T-helper 1 cell treated with Interleukin-12 subunit alpha and Interleukin-12 subunit beta and Interleukin-4 antibody, amounts not matched to agents 30 μg/mL and 1 μg/mL, for 36 hours (primary cell): Measurements from ENCODE around the gene SUMF1.

Experiments used
- H3K27ac Mint-ChIP-seq: one replicate; pipeline ENCODE4 v1.8.0; 2021; ENCODE audit warnings: mild to moderate bottlenecking, mixed read lengths
- H3K27me3 Mint-ChIP-seq: one replicate; pipeline ENCODE4 v1.8.0; 2021; ENCODE audit warnings: low read depth, mixed read lengths
- H3K36me3 Mint-ChIP-seq: one replicate; pipeline ENCODE4 v1.8.0; 2021; ENCODE audit warnings: low read depth, mixed read lengths
- H3K4me1 Mint-ChIP-seq: one replicate; pipeline ENCODE4 v1.8.0; 2021; ENCODE audit warnings: low read depth, mixed read lengths
- H3K4me3 Mint-ChIP-seq: one replicate; pipeline ENCODE4 v1.8.0; 2021; ENCODE audit warnings: mild to moderate bottlenecking, moderate library complexity, mixed read lengths
- H3K9me3 Mint-ChIP-seq: one replicate; pipeline ENCODE4 v1.8.0; 2021; ENCODE audit warnings: mixed read lengths

Gene SUMF1

GRCh38 chr3:4406746-4407568 is 60.1 kb downstream of the SUMF1 start:
- no peak overlapping the region for H3K4me3 Mint-ChIP-seq
- H3K27me3 Mint-ChIP-seq, result no peaks in the 10 kb centered on the region
- peak overlapping the region; percentile 17 for H3K27ac Mint-ChIP-seq
- H3K36me3 Mint-ChIP-seq, result peaks cover 22% of the 10 kb centered on the region
- H3K4me1 Mint-ChIP-seq, result peaks cover 32% of the 10 kb centered on the region
- no peaks in the 10 kb centered on the region for H3K9me3 Mint-ChIP-seq

GRCh38 chr3:4404881-4405280 is 62.2 kb downstream of the SUMF1 start:
- Mint-ChIP-seq H3K4me1 (peaks cover 25% of the 10 kb centered on the region), H3K27ac (no peak overlapping the region), H3K4me3 (no peak overlapping the region), H3K36me3 (peaks cover 19% of the 10 kb centered on the region), H3K27me3 (no peaks in the 10 kb centered on the region), H3K9me3 (no peaks in the 10 kb centered on the region)

- Mint-ChIP-seq H3K9me3 (no peaks in the 10 kb centered on the region), H3K36me3 (peaks cover 16% of the 10 kb centered on the region), H3K4me3 (no peak overlapping the region), H3K27ac (no peak overlapping the region), H3K4me1 (peaks cover 8% of the 10 kb centered on the region), H3K27me3 (no peaks in the 10 kb centered on the region)
Measured at GRCh38 chr3:4401441-4401840, 65.6 kb downstream of the SUMF1 start.

- Mint-ChIP-seq H3K4me3 (no peak overlapping the region), H3K27ac (no peak overlapping the region), H3K27me3 (no peaks in the 10 kb centered on the region), H3K36me3 (peaks cover 31% of the 10 kb centered on the region), H3K4me1 (peaks cover 24% of the 10 kb centered on the region), H3K9me3 (peaks cover 3% of the 10 kb centered on the region)
Measured at GRCh38 chr3:4399476-4399875, 67.6 kb downstream of the SUMF1 start.

GRCh38 chr3:4398941-4399245 is 68.2 kb downstream of the SUMF1 start:
- peaks cover 28% of the 10 kb centered on the region for H3K4me1 Mint-ChIP-seq
- no peak overlapping the region for H3K27ac Mint-ChIP-seq
- H3K27me3 Mint-ChIP-seq, result no peaks in the 10 kb centered on the region
- peaks cover 3% of the 10 kb centered on the region for H3K9me3 Mint-ChIP-seq
- no peak overlapping the region for H3K4me3 Mint-ChIP-seq
- H3K36me3 Mint-ChIP-seq, result peaks cover 32% of the 10 kb centered on the region

- Mint-ChIP-seq H3K27ac (no peak overlapping the region), H3K9me3 (peaks cover 3% of the 10 kb centered on the region), H3K27me3 (no peaks in the 10 kb centered on the region), H3K4me3 (no peak overlapping the region), H3K4me1 (peaks cover 31% of the 10 kb centered on the region), H3K36me3 (peaks cover 32% of the 10 kb centered on the region)
Measured at GRCh38 chr3:4398120-4398940, 68.7 kb downstream of the SUMF1 start.

- H3K4me1 Mint-ChIP-seq, result peaks cover 36% of the 10 kb centered on the region
- H3K4me3 Mint-ChIP-seq, result no peak overlapping the region
- peaks cover 7% of the 10 kb centered on the region for H3K9me3 Mint-ChIP-seq
- peaks cover 31% of the 10 kb centered on the region for H3K36me3 Mint-ChIP-seq
- no peak overlapping the region for H3K27ac Mint-ChIP-seq
- H3K27me3 Mint-ChIP-seq, result no peaks in the 10 kb centered on the region
Measured at GRCh38 chr3:4397466-4397865, 69.6 kb downstream of the SUMF1 start.

GRCh38 chr3:4396542-4396941 is 70.5 kb downstream of the SUMF1 start:
- Mint-ChIP-seq H3K9me3 (peaks cover 12% of the 10 kb centered on the region), H3K27me3 (no peaks in the 10 kb centered on the region), H3K4me3 (no peak overlapping the region), H3K27ac (no peak overlapping the region), H3K36me3 (peaks cover 32% of the 10 kb centered on the region), H3K4me1 (peaks cover 34% of the 10 kb centered on the region)

- peaks cover 33% of the 10 kb centered on the region for H3K36me3 Mint-ChIP-seq
- H3K9me3 Mint-ChIP-seq, result peaks cover 12% of the 10 kb centered on the region
- H3K4me3 Mint-ChIP-seq, result no peak overlapping the region
- no peaks in the 10 kb centered on the region for H3K27me3 Mint-ChIP-seq
- peak overlapping the region; percentile 31 for H3K27ac Mint-ChIP-seq
- peaks cover 31% of the 10 kb centered on the region for H3K4me1 Mint-ChIP-seq
Measured at GRCh38 chr3:4396006-4396405, 71.1 kb downstream of the SUMF1 start.

GRCh38 chr3:4395448-4395847 is 71.6 kb downstream of the SUMF1 start:
- Mint-ChIP-seq H3K4me1 (peaks cover 31% of the 10 kb centered on the region), H3K4me3 (no peak overlapping the region), H3K27me3 (no peaks in the 10 kb centered on the region), H3K27ac (peak overlapping the region; percentile 66), H3K36me3 (peaks cover 36% of the 10 kb centered on the region), H3K9me3 (peaks cover 12% of the 10 kb centered on the region)

- peak overlapping the region; percentile 85 for H3K27ac Mint-ChIP-seq
- H3K27me3 Mint-ChIP-seq, result peaks cover 4% of the 10 kb centered on the region
- peaks cover 12% of the 10 kb centered on the region for H3K9me3 Mint-ChIP-seq
- peaks cover 34% of the 10 kb centered on the region for H3K4me1 Mint-ChIP-seq
- H3K36me3 Mint-ChIP-seq, result peaks cover 36% of the 10 kb centered on the region
- H3K4me3 Mint-ChIP-seq, result peak overlapping the region; percentile 14
Measured at GRCh38 chr3:4394567-4394966, 72.5 kb downstream of the SUMF1 start.

- peak overlapping the region; percentile 23 for H3K4me3 Mint-ChIP-seq
- peaks cover 34% of the 10 kb centered on the region for H3K4me1 Mint-ChIP-seq
- peaks cover 39% of the 10 kb centered on the region for H3K36me3 Mint-ChIP-seq
- peak overlapping the region; percentile 85 for H3K27ac Mint-ChIP-seq
- H3K9me3 Mint-ChIP-seq, result peaks cover 12% of the 10 kb centered on the region
- H3K27me3 Mint-ChIP-seq, result peaks cover 6% of the 10 kb centered on the region
Measured at GRCh38 chr3:4394048-4394447, 73.0 kb downstream of the SUMF1 start.

GRCh38 chr3:4392992-4393391 is 74.1 kb downstream of the SUMF1 start:
- Mint-ChIP-seq H3K4me3 (no peak overlapping the region), H3K36me3 (peaks cover 37% of the 10 kb centered on the region), H3K27me3 (peaks cover 6% of the 10 kb centered on the region), H3K4me1 (peaks cover 34% of the 10 kb centered on the region), H3K9me3 (peaks cover 12% of the 10 kb centered on the region), H3K27ac (peak overlapping the region; percentile 2)

- Mint-ChIP-seq H3K27me3 (peaks cover 10% of the 10 kb centered on the region), H3K27ac (no peak overlapping the region), H3K9me3 (peaks cover 6% of the 10 kb centered on the region), H3K4me3 (no peak overlapping the region), H3K4me1 (peaks cover 14% of the 10 kb centered on the region), H3K36me3 (peaks cover 18% of the 10 kb centered on the region)
Measured at GRCh38 chr3:4387210-4388204, 79.6 kb downstream of the SUMF1 start.
